ENCODE data around the gene CFAP97. TPM values are rescaled to one million over a fixed set of nuclear protein-coding genes. Genes with fewer than 3 reads are reported as not detected.
"Not testable (repeated sequence)": the region's sequence is repeated elsewhere in the genome, so short reads cannot be mapped to it uniquely, and the experiment has no call there.

The CFAP97 gene
- total RNA-seq, 4 donors from 2014 or later = 6.5 to 14.1 (median 10.8) TPM

GRCh38 chr4:185201977-185202962 lies 1.5 kb downstream of the CFAP97 start:
- Histone ChIP-seq H3K4me3 (no peak overlapping the region), H3K27ac (peak overlapping the region; percentile 85 to 99 (median 97)), H3K36me3 (no peaks in the 10 kb centered on the region), H3K27me3 (no peaks in the 10 kb centered on the region), H3K4me1 (peaks cover 9 to 25% of the 10 kb centered on the region in 2 donors), H3K9me3 (no peaks in the 10 kb centered on the region)
- TF ChIP-seq, protein P1, sequence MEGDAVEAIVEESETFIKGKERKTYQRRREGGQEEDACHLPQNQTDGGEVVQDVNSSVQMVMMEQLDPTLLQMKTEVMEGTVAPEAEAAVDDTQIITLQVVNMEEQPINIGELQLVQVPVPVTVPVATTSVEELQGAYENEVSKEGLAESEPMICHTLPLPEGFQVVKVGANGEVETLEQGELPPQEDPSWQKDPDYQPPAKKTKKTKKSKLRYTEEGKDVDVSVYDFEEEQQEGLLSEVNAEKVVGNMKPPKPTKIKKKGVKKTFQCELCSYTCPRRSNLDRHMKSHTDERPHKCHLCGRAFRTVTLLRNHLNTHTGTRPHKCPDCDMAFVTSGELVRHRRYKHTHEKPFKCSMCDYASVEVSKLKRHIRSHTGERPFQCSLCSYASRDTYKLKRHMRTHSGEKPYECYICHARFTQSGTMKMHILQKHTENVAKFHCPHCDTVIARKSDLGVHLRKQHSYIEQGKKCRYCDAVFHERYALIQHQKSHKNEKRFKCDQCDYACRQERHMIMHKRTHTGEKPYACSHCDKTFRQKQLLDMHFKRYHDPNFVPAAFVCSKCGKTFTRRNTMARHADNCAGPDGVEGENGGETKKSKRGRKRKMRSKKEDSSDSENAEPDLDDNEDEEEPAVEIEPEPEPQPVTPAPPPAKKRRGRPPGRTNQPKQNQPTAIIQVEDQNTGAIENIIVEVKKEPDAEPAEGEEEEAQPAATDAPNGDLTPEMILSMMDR (IDR thresholded peaks at IDR 0.05 in 4 of 5, conservative IDR thresholded peaks at IDR 0.05 in 1 of 5) = no peak
- TF ChIP-seq POLR2A (IDR thresholded peaks at IDR 0.05) = no peak
- DNase-seq (no peak), ATAC-seq (peak; percentile 29 to 32)
- in situ Hi-C loops (cut with MboI; ENCODE audit: low sequenced_read_pairs in 4 of 4) (loop anchor here in 3 of 4 donors (10.0 to 25.0 kb wide), 3 partner anchors 185 to 410 kb away; partner anchors contain the start of genes ANKRD37 (in 3 of the 3) and LRP2BP (in 3 of the 3)), intact Hi-C loops (cut with DNase I; ENCODE audit: low total_unique reads) (loop anchor here (2.0 to 10.0 kb wide), 5 partner anchors 60 to 665 kb away; partner anchors contain the start of genes CASP3, PRIMPOL and SLC25A4)

DNA sequence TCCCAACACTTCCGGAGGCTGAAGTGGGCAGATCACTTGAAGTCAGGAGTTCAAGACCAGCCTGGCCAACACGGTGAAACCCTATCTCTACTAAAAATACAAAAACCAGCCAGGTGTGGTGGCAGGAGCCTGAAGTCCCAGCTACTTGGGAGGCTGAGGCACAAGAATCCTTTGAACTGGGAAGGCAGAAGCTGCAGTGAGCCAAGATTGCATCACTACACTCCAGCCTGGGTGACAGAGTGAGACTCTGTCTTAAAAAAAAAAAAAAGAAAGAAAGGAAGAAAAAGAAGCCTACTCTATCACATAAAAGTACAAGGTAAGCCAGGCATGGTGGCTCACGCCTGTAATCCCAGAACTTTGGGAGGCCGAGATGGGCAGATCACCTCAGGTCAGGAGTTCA lies 5.6 kb downstream of the CFAP97 start:
- ATAC-seq; H3K27me3 ChIP-seq; DNase-seq; H3K4me3 ChIP-seq; H3K27ac ChIP-seq; in situ Hi-C loops (cut with MboI; ENCODE audit: low sequenced_read_pairs in 4 of 4); intact Hi-C loops (cut with DNase I; ENCODE audit: low total_unique reads); H3K36me3 ChIP-seq; H3K9me3 ChIP-seq: not testable (repeated sequence)
- H3K4me1 ChIP-seq = peaks cover 0 to 16% of the 10 kb centered on the region in 2 donors

GRCh38 chr4:185196437-185196836 lies 7.4 kb downstream of the CFAP97 start:
- DNase-seq (no peak), ATAC-seq (no peak)
- H3K27ac ChIP-seq = no peak overlapping the region
- in situ Hi-C loops (cut with MboI; ENCODE audit: low sequenced_read_pairs in 4 of 4) = no loop called here
- intact Hi-C loops (cut with DNase I; ENCODE audit: low total_unique reads) = no loop called here
- no peak overlapping the region for H3K4me3 ChIP-seq
- TF ChIP-seq POLR2A (IDR thresholded peaks at IDR 0.05) = no peak
- TF ChIP-seq, protein P1 (IDR thresholded peaks at IDR 0.05 in 4 of 5, conservative IDR thresholded peaks at IDR 0.05 in 1 of 5) = no peak
- H3K27me3 ChIP-seq = no peaks in the 10 kb centered on the region
- H3K4me1 ChIP-seq = no peaks in the 10 kb centered on the region
- H3K9me3 ChIP-seq = no peaks in the 10 kb centered on the region
- peaks cover 0 to 3% of the 10 kb centered on the region in 2 donors for H3K36me3 ChIP-seq

DNA sequence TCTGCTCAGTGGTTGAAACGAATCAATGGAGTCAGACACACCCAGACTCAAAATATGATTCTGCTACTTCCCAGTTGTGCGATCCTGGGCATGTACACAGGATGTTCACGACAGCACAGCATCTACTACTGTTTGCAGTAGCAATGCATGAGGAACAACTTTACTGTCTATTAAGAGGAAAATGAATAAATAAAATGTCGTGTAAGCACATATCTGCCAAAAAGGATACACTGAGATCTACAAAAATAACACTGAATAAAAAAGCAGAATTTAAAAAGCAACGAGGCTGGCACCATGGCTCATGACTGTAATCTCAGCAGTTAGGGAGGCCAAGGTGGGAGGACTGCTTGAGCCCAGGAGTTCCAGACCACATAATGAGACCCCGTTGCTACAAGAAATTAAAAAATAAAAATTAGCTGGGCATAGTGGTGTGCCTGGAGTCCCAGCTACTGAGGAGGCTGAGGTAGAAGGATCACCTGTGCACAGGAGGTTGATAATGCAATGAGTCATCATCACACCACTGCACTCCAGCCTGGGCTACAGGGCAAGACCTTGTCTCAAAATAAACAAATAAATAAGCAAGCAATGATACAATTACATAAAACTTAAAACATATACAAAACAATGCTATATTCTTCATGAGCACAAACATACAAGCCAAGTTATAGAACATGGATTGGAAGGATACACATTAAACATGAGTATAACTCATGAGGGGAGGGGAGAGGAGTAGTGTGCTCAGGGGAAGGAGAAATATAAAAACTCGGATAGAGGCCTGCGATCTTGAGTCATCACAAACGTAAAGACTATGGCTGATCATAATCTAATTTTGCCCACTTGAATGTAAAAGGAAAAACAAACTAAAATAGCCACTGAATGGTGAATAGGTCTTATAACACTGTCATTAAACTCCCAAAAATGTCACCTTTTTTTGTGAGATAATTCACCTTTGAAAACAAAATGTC lies 8.6 kb downstream of the CFAP97 start:
- ATAC-seq = no peak
- in situ Hi-C loops (cut with MboI; ENCODE audit: low sequenced_read_pairs in 4 of 4) (no loop called here), intact Hi-C loops (cut with DNase I; ENCODE audit: low total_unique reads) (no loop called here)

More for the DNA sequence above, 8.6 kb downstream of the CFAP97 start:
- Histone ChIP-seq H3K27ac (no peak overlapping the region), H3K36me3 (peaks cover 3 to 10% of the 10 kb centered on the region in 2 donors), H3K9me3 (no peaks in the 10 kb centered on the region), H3K4me3 (no peak overlapping the region), H3K27me3 (no peaks in the 10 kb centered on the region), H3K4me1 (no peaks in the 10 kb centered on the region)
- no peak for DNase-seq
- no peak for TF ChIP-seq POLR2A (IDR thresholded peaks at IDR 0.05)
- TF ChIP-seq, protein P1 (IDR thresholded peaks at IDR 0.05 in 4 of 5, conservative IDR thresholded peaks at IDR 0.05 in 1 of 5) = no peak
